Measurements from ENCODE around the gene PRG3. TPM values are rescaled to one million over a fixed set of nuclear protein-coding genes. Genes with fewer than 3 reads are reported as not detected.

PRG3 gene
- total RNA-seq, 1 experiment from 2014 or later = not detected

- H3K36me3 ChIP-seq (ENCODE audit: control insufficient read depth, insufficient read depth, low read length) = no peaks in the 10 kb centered on the region
- ChIA-PET CTCF (interaction anchor here (0.7 kb wide), 1 partner anchor 59 kb away, joined by 7 read pairs; no protein-coding TSS in a partner anchor), POLR2A (no interaction called here)
- peaks cover 8% of the 10 kb centered on the region for H3K4me1 ChIP-seq (ENCODE audit: control insufficient read depth, insufficient read depth, low read length)
- BruUV-seq (replicated peaks) = no TSS peak
- no peaks in the 10 kb centered on the region for H3K9me3 ChIP-seq (ENCODE audit: control insufficient read depth, insufficient read depth, low read depth, low read length)
- TF ChIP-seq, protein P1, sequence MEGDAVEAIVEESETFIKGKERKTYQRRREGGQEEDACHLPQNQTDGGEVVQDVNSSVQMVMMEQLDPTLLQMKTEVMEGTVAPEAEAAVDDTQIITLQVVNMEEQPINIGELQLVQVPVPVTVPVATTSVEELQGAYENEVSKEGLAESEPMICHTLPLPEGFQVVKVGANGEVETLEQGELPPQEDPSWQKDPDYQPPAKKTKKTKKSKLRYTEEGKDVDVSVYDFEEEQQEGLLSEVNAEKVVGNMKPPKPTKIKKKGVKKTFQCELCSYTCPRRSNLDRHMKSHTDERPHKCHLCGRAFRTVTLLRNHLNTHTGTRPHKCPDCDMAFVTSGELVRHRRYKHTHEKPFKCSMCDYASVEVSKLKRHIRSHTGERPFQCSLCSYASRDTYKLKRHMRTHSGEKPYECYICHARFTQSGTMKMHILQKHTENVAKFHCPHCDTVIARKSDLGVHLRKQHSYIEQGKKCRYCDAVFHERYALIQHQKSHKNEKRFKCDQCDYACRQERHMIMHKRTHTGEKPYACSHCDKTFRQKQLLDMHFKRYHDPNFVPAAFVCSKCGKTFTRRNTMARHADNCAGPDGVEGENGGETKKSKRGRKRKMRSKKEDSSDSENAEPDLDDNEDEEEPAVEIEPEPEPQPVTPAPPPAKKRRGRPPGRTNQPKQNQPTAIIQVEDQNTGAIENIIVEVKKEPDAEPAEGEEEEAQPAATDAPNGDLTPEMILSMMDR (IDR thresholded peaks at IDR 0.05) = no peak
- TF ChIP-seq TCF7L2 (IDR thresholded peaks at IDR 0.05; ENCODE audit: low read depth, low read length) = no peak
- TF ChIP-seq, protein P2, sequence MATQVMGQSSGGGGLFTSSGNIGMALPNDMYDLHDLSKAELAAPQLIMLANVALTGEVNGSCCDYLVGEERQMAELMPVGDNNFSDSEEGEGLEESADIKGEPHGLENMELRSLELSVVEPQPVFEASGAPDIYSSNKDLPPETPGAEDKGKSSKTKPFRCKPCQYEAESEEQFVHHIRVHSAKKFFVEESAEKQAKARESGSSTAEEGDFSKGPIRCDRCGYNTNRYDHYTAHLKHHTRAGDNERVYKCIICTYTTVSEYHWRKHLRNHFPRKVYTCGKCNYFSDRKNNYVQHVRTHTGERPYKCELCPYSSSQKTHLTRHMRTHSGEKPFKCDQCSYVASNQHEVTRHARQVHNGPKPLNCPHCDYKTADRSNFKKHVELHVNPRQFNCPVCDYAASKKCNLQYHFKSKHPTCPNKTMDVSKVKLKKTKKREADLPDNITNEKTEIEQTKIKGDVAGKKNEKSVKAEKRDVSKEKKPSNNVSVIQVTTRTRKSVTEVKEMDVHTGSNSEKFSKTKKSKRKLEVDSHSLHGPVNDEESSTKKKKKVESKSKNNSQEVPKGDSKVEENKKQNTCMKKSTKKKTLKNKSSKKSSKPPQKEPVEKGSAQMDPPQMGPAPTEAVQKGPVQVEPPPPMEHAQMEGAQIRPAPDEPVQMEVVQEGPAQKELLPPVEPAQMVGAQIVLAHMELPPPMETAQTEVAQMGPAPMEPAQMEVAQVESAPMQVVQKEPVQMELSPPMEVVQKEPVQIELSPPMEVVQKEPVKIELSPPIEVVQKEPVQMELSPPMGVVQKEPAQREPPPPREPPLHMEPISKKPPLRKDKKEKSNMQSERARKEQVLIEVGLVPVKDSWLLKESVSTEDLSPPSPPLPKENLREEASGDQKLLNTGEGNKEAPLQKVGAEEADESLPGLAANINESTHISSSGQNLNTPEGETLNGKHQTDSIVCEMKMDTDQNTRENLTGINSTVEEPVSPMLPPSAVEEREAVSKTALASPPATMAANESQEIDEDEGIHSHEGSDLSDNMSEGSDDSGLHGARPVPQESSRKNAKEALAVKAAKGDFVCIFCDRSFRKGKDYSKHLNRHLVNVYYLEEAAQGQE (IDR thresholded peaks at IDR 0.05; ENCODE audit: insufficient read depth in 1 of 2, low read depth in 2 of 2, low read length in 1 of 2) = no peak
- H3K27me3 ChIP-seq (ENCODE audit: control insufficient read depth, insufficient read depth, low read length) = 0 out of 2 replicates have a peak, but pooled peaks cover 4% of the 10 kb centered on the region
- in situ Hi-C loops (cut with HindIII; ENCODE audit: low pct_unique_long_range_greater_than_20kb, low sequenced_read_pairs) = no loop called here
- ATAC-seq (no peak), DNase-seq (ENCODE audit: low read depth, low spot score) (no peak)
- intact Hi-C loops (cut with micrococcal nuclease; ENCODE audit: unreplicated experiment) = no loop called here
- H3K4me3 ChIP-seq (ENCODE audit: low read depth in 2 of 2, low read length in 2 of 2) = no peak overlapping the region
- H3K27ac ChIP-seq (ENCODE audit: low read length) = no peak overlapping the region
Measured at GRCh38 chr11:57424137-57424791, 43.3 kb upstream of the PRG3 start.

DNA sequence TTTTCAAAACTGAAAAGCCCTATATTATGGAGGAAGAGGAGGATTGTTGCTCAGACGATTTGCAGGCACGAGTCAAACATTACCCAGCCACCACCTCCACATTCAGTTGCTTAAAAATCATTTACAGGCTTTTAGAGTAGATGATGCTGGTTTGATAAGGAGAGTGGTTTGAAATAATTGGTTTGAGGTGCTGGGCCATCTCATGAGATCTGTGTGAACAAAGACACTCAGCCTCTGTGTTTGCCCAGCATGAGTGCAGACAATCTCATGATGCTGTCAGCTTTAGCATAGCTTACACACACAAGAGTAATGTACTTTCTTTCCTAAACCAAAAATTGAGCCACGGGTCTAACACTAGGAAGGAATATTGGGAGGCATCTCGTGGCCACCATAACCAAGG, 41.7 kb upstream of the PRG3 start:
- in situ Hi-C loops (cut with HindIII; ENCODE audit: low pct_unique_long_range_greater_than_20kb, low sequenced_read_pairs) (no loop called here), intact Hi-C loops (cut with micrococcal nuclease; ENCODE audit: unreplicated experiment) (no loop called here)
- H3K4me3 ChIP-seq (ENCODE audit: low read depth in 2 of 2, low read length in 2 of 2) = no peak overlapping the region
- CTCF ChIA-PET = no interaction called here
- POLR2A ChIA-PET = no interaction called here
- DNase-seq (ENCODE audit: low read depth, low spot score) (no peak), ATAC-seq (no peak)
- 0 out of 2 replicates have a peak, but pooled peaks cover under 1% of the 10 kb centered on the region for H3K27me3 ChIP-seq (ENCODE audit: control insufficient read depth, insufficient read depth, low read length)
- no peak overlapping the region for H3K27ac ChIP-seq (ENCODE audit: low read length)
- TF ChIP-seq POLR2AphosphoS5 (IDR thresholded peaks at IDR 0.05; ENCODE audit: low read depth, low read length) = no peak
- TF ChIP-seq, protein P1 (IDR thresholded peaks at IDR 0.05) = no peak
- TF ChIP-seq, protein P2 (IDR thresholded peaks at IDR 0.05; ENCODE audit: insufficient read depth in 1 of 2, low read depth in 2 of 2, low read length in 1 of 2) = no peak
- no peak for TF ChIP-seq TCF7L2 (IDR thresholded peaks at IDR 0.05; ENCODE audit: low read depth, low read length)
- TF ChIP-seq SIN3A (IDR thresholded peaks at IDR 0.05; ENCODE audit: borderline replicate concordance, insufficient read depth, low read depth, low read length) = no peak
- no TSS peak for BruUV-seq (replicated peaks)
- peaks cover 8% of the 10 kb centered on the region for H3K4me1 ChIP-seq (ENCODE audit: control insufficient read depth, insufficient read depth, low read length)
- no peaks in the 10 kb centered on the region for H3K36me3 ChIP-seq (ENCODE audit: control insufficient read depth, insufficient read depth, low read length)
- no peaks in the 10 kb centered on the region for H3K9me3 ChIP-seq (ENCODE audit: control insufficient read depth, insufficient read depth, low read depth, low read length)

Measured in Panc1 (cell line).